Lung (tissue), 12 donors: ENCODE measurements around the gene ARMCX4. TPM values are rescaled to one million over a fixed set of nuclear protein-coding genes. Genes with fewer than 3 reads are reported as not detected.

Experiments
- ATAC-seq: fragments of 200-7000 bp; cut with Tn5 transposase; one replicate; pipeline ENCODE4 v1.9.1; 2020; ENCODE audit warnings: moderate number of reproducible peaks; ENCODE audit not compliant: insufficient read depth, low FRiP score
- DNase-seq, 3 donors: peaks; one replicate each; pipeline ENCODE4 v3.0.0-alpha.2; 2013 to 2017
- H3K27ac ChIP-seq, 2 donors: one replicate each; pipeline ENCODE4 v1.5.1; 2013; ENCODE audit warnings: mild to moderate bottlenecking in 2 of 2, moderate library complexity in 2 of 2, control low read depth in 1 of 2, inconsistent platforms in 1 of 2, low read depth in 1 of 2, low read length in 1 of 2
- H3K27me3 ChIP-seq, 3 donors: one replicate each; pipeline ENCODE4 v1.5.1; 2013; ENCODE audit warnings: low read length in 2 of 3; ENCODE audit not compliant: control insufficient read depth in 3 of 3, insufficient read depth in 3 of 3
- H3K36me3 ChIP-seq, 4 donors: one replicate each; pipeline ENCODE4 v1.5.1; 2013; ENCODE audit warnings: low read length in 4 of 4, mild to moderate bottlenecking in 1 of 4, moderate library complexity in 1 of 4; ENCODE audit not compliant: control insufficient read depth in 4 of 4, insufficient read depth in 4 of 4
- H3K4me1 ChIP-seq, 5 donors: one replicate each; pipeline ENCODE4 v1.5.1; 2013; ENCODE audit warnings: low read length in 5 of 5, mild to moderate bottlenecking in 2 of 5, moderate library complexity in 1 of 5; ENCODE audit not compliant: control insufficient read depth in 5 of 5, insufficient read depth in 5 of 5
- H3K4me3 ChIP-seq: one replicate; pipeline ENCODE4 v1.5.1; 2013; ENCODE audit warnings: mild to moderate bottlenecking, control low read depth, moderate library complexity
- H3K9ac ChIP-seq, 2 donors: one replicate each; pipeline ENCODE4 v1.5.1; 2013; ENCODE audit warnings: low read length in 2 of 2, control low read depth in 1 of 2; ENCODE audit not compliant: insufficient read depth in 1 of 2
- H3K9me3 ChIP-seq, 4 donors: one replicate each; pipeline ENCODE4 v1.5.1; 2013; ENCODE audit warnings: low read length in 3 of 4, mild to moderate bottlenecking in 1 of 4, moderate library complexity in 1 of 4; ENCODE audit not compliant: control insufficient read depth in 4 of 4, insufficient read depth in 3 of 4
- WGBS, 2 donors: extraction: QIAGEN DNeasy Blood & Tissue Kit; methylation state at CpG; one replicate each; pipeline ENCODE4 v1.1.7; 2013; 5-methylcytosine and 5-hydroxymethylcytosine counted together
- polyA plus RNA-seq, 2 donors: library from polyadenylated mRNA; stranded (reverse); fragments of 200-250 nt; gene quantifications; one replicate each; pipeline ENCODE4 v1.2.1, GENCODE V29; 2013
- total RNA-seq, 2 donors: library from RNA; depleted of rRNA in 1 of 2; stranded (reverse); fragments of >200 nt in 1 of 2; gene quantifications; one replicate each; pipeline ENCODE4 v1.2.1, GENCODE V29; 2014 to 2021
- TF ChIP-seq, protein P1 (sequence below): IDR thresholded peaks from 2 replicates; pipeline ENCODE4 v1.5.1; 2012; ENCODE audit warnings: mild to moderate bottlenecking; ENCODE audit errors: control extremely low read depth, extremely low read depth
- donor health status: control.
- donor health status: control.
- donor health status: Bipolar disorder and iron deficiency.
- donor health status: healthy.
- donor health status: DM: yes; HTN: yes; CAD: no.

ARMCX4 gene
- total and polyA plus RNA-seq, 4 donors: 4.1 to 23.6 (median 11.0) TPM

DNA sequence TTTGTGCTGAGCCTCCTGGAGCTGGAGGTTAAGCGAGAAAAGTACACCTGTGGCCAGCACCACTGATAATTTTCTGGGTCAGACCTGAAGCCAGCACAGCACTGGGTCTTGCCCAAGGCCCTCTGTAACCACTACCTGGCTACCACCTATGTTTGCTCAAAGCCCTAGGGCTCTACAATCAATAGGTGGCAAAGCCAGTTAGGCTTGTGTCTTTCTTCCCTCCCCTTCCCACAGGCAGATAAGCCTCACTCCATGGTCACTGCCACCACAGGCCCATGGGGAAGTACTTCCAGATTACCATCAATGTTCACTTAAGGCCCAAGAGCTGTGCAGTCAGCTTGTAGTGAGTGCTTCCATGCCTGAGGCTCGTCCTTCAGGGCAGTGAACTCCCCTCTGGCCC is 35.2 kb upstream of the ARMCX4 start:
- TF ChIP-seq, protein P1, sequence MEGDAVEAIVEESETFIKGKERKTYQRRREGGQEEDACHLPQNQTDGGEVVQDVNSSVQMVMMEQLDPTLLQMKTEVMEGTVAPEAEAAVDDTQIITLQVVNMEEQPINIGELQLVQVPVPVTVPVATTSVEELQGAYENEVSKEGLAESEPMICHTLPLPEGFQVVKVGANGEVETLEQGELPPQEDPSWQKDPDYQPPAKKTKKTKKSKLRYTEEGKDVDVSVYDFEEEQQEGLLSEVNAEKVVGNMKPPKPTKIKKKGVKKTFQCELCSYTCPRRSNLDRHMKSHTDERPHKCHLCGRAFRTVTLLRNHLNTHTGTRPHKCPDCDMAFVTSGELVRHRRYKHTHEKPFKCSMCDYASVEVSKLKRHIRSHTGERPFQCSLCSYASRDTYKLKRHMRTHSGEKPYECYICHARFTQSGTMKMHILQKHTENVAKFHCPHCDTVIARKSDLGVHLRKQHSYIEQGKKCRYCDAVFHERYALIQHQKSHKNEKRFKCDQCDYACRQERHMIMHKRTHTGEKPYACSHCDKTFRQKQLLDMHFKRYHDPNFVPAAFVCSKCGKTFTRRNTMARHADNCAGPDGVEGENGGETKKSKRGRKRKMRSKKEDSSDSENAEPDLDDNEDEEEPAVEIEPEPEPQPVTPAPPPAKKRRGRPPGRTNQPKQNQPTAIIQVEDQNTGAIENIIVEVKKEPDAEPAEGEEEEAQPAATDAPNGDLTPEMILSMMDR: no peak
- 57 to 94% methylated on average over 2 of the region's 2 CpGs for WGBS, 2 donors
- ATAC-seq: no peak

DNA sequence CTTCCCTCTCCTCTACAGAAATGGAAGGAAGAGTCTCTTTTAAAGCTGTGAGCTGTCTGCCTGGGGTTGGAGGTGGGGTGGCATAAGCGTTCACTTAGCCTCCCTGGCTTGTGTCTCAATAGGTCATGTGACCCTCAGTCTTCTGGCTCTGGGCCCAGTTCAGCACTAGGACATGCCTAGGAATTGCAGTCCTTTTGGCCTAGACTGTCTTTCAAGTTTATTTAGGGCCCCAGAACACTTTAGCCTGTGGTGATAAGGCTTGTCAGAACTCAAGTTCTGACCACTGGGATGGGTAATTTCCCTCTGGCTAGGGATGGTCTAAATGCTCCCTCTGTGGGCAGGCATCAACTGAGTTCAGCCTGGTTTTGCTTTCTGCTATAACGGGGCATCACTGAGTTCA is 34.3 kb upstream of the ARMCX4 start:
- Histone ChIP-seq H3K4me3 (no peak overlapping the region), H3K9ac (no peak overlapping the region), H3K4me1 (peaks cover 0 to 8% (median 0%) of the 10 kb centered on the region in 5 donors), H3K27me3 (no peaks in the 10 kb centered on the region), H3K9me3 (peaks cover 0 to 4% (median 0%) of the 10 kb centered on the region in 4 donors), H3K27ac (no peak overlapping the region), H3K36me3 (peaks cover 0 to 7% (median 1%) of the 10 kb centered on the region in 4 donors)
- WGBS, 2 donors: 42 to 44% methylated on average over 2 of the region's 2 CpGs
- TF ChIP-seq, protein P1: no peak
- ATAC-seq (no peak), DNase-seq (peak in 2 of 3 donors; percentile 29 to 30)

More for the DNA sequence above, 35.2 kb upstream of the ARMCX4 start:
- DNase-seq: no peak
- Histone ChIP-seq H3K27ac (no peak overlapping the region), H3K9me3 (peaks cover 0 to 4% (median 0%) of the 10 kb centered on the region in 4 donors), H3K4me3 (no peak overlapping the region), H3K4me1 (peaks cover 0 to 8% (median 0%) of the 10 kb centered on the region in 5 donors), H3K36me3 (peaks cover 0 to 7% (median 1%) of the 10 kb centered on the region in 4 donors), H3K27me3 (no peaks in the 10 kb centered on the region), H3K9ac (no peak overlapping the region)

DNA sequence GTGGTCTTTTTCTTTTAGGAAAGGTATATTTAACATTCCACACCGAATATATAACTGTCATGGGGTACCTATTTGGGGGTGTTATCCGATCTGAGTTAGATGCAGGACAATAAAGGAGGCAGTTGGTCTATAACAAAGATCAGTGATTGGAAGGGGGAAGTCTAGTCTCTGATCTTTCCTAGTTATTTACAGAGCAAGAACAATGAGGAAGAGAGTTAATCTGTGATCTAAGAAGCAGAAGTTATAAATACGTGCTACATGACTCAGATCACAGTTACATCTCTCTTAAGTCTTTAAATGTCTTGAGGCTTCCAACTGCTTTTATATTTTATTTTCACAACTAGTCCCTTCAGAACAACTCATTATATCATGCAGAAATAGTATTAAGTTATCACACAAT is 33.2 kb upstream of the ARMCX4 start:
- H3K27ac ChIP-seq: no peak overlapping the region
- H3K27me3 ChIP-seq: no peaks in the 10 kb centered on the region
- H3K4me3 ChIP-seq: no peak overlapping the region
- no peak for ATAC-seq
- TF ChIP-seq, protein P1: no peak
- 60 to 64% methylated on average over 3 of the region's 3 CpGs for WGBS, 2 donors
- H3K36me3 ChIP-seq: peaks cover 0 to 7% (median 1%) of the 10 kb centered on the region in 4 donors
- no peak overlapping the region for H3K9ac ChIP-seq
- H3K4me1 ChIP-seq: peaks cover 0 to 8% (median 0%) of the 10 kb centered on the region in 5 donors
- no peak for DNase-seq
- H3K9me3 ChIP-seq: peaks cover 0 to 4% (median 0%) of the 10 kb centered on the region in 4 donors

DNA sequence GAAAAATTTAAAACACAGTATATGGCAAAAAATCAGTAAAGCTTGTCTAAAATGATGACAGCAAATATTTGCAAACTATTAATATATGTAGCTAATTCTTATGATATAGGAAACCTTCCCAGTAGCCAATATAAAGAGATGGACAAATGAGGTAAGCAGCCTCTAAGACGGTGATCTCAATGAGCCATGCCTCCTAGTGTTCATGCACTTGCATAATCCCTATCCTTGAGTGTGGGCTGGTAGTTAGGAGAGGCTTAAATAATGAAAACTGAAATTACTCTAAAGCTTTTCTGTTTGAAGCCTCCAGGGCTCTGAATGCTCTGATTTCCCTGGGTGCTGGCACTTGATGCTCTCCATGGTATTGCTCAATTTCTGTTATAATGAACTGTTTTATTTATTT is 24.6 kb upstream of the ARMCX4 start:
- TF ChIP-seq, protein P1: no peak
- no peak overlapping the region for H3K27ac ChIP-seq
- H3K4me1 ChIP-seq: no peaks in the 10 kb centered on the region
- ATAC-seq (no peak), DNase-seq (peak in 1 of 3 donors; percentile 48)
- H3K4me3 ChIP-seq: no peak overlapping the region
- H3K27me3 ChIP-seq: no peaks in the 10 kb centered on the region
- H3K9ac ChIP-seq: no peak overlapping the region
- peaks cover 0 to 2% (median under 1%) of the 10 kb centered on the region in 4 donors for H3K36me3 ChIP-seq
- H3K9me3 ChIP-seq: no peaks in the 10 kb centered on the region
- 49 to 77% methylated on average over 1 of the region's 1 CpG for WGBS, 2 donors
